Neural progenitor cell (in vitro differentiated cells): ENCODE results near the gene DDX56. TPM values are rescaled to one million over a fixed set of nuclear protein-coding genes. Genes with fewer than 3 reads are reported as not detected.

Experiments used
- DNase-seq: peaks from one replicate; pipeline ENCODE4 v3.0.0-alpha.2; 2016; ENCODE audit warnings: low spot score
- H2AFZ ChIP-seq: fragments of 200-600 bp; sonication (generic); replicated peaks from 2 replicates; pipeline ENCODE4 v1.6.1; 2016; ENCODE audit warnings: antibody characterized with exemption
- H3F3A ChIP-seq: fragments of 200-600 bp; sonication (generic); 2 replicates; pipeline ENCODE4 v1.6.1; 2016; ENCODE audit warnings: antibody characterized with exemption, low read depth
- H3K27ac ChIP-seq: fragments of 200-600 bp; sonication (generic); 2 replicates; pipeline ENCODE4 v1.5.1; 2016; ENCODE audit warnings: mild to moderate bottlenecking
- H3K27me3 ChIP-seq: fragments of 200-600 bp; sonication (generic); 2 replicates; pipeline ENCODE4 v1.6.1; 2016; ENCODE audit warnings: mild to moderate bottlenecking, moderate library complexity
- H3K36me3 ChIP-seq: fragments of 200-600 bp; sonication (generic); 2 replicates; pipeline ENCODE4 v1.5.1; 2016
- H3K4me1 ChIP-seq: fragments of 200-600 bp; sonication (generic); 2 replicates; pipeline ENCODE4 v1.6.1; 2016; ENCODE audit warnings: mixed run types
- H3K4me2 ChIP-seq: fragments of 200-600 bp; sonication (generic); 2 replicates; pipeline ENCODE4 v1.6.1; 2016
- H3K4me3 ChIP-seq: fragments of 200-600 bp; sonication (generic); 2 replicates; pipeline ENCODE4 v1.5.1; 2016
- H3K79me2 ChIP-seq: fragments of 200-600 bp; sonication (generic); 2 replicates; pipeline ENCODE4 v1.6.1; 2016; ENCODE audit warnings: low read depth
- H3K9ac ChIP-seq: fragments of 200-600 bp; sonication (generic); 2 replicates; pipeline ENCODE4 v1.6.1; 2016
- H3K9me3 ChIP-seq: fragments of 200-600 bp; sonication (generic); 2 replicates; pipeline ENCODE4 v1.5.1; 2016; ENCODE audit warnings: low read depth
- H4K20me1 ChIP-seq: fragments of 200-600 bp; sonication (generic); 2 replicates; pipeline ENCODE4 v1.6.1; 2016; ENCODE audit warnings: low read depth
- H3K27ac Mint-ChIP-seq: 3 replicates; pipeline ENCODE4 v1.8.0; 2021; ENCODE audit warnings: mixed read lengths
- H3K27me3 Mint-ChIP-seq: 2 replicates; pipeline ENCODE4 v1.8.0; 2022; ENCODE audit warnings: low read depth, mild to moderate bottlenecking, inconsistent platforms, moderate library complexity, mixed read lengths; ENCODE audit not compliant: insufficient read depth
- H3K36me3 Mint-ChIP-seq: 3 replicates; pipeline ENCODE4 v1.8.0; 2021; ENCODE audit warnings: mixed read lengths
- H3K4me1 Mint-ChIP-seq: 3 replicates; pipeline ENCODE4 v1.8.0; 2021; ENCODE audit warnings: mixed read lengths
- H3K4me3 Mint-ChIP-seq: 3 replicates; pipeline ENCODE4 v1.8.0; 2021; ENCODE audit warnings: mild to moderate bottlenecking, moderate library complexity, mixed read lengths
- H3K9me3 Mint-ChIP-seq: 3 replicates; pipeline ENCODE4 v1.8.0; 2020; ENCODE audit warnings: mixed read lengths
- EZH2 ChIP-seq: fragments of 200-600 bp; sonication (generic); IDR thresholded peaks from 2 replicates; pipeline ENCODE4 v1.6.1; 2017; ENCODE audit warnings: antibody characterized with exemption, mild to moderate bottlenecking, moderate library complexity
- EZH2phosphoT487 ChIP-seq: fragments of 200-600 bp; sonication (generic); IDR thresholded peaks from 2 replicates; pipeline ENCODE4 v1.6.1; 2017; ENCODE audit warnings: antibody characterized with exemption
- total RNA-seq: library from RNA; depleted of rRNA; stranded (reverse); fragments of >200 nt; gene quantifications from 2 replicates; pipeline ENCODE4 v1.2.3, GENCODE V29; 2015; ENCODE audit warnings: low replicate concordance
- TF ChIP-seq, protein P1 (sequence below): fragments of 200-600 bp; sonication (generic); IDR thresholded peaks from 2 replicates; pipeline ENCODE4 v1.5.1; 2017; ENCODE audit warnings: antibody characterized with exemption, mild to moderate bottlenecking

The DDX56 gene
- total RNA-seq, 1 donor from 2014 or later = 67.5 TPM

DNA sequence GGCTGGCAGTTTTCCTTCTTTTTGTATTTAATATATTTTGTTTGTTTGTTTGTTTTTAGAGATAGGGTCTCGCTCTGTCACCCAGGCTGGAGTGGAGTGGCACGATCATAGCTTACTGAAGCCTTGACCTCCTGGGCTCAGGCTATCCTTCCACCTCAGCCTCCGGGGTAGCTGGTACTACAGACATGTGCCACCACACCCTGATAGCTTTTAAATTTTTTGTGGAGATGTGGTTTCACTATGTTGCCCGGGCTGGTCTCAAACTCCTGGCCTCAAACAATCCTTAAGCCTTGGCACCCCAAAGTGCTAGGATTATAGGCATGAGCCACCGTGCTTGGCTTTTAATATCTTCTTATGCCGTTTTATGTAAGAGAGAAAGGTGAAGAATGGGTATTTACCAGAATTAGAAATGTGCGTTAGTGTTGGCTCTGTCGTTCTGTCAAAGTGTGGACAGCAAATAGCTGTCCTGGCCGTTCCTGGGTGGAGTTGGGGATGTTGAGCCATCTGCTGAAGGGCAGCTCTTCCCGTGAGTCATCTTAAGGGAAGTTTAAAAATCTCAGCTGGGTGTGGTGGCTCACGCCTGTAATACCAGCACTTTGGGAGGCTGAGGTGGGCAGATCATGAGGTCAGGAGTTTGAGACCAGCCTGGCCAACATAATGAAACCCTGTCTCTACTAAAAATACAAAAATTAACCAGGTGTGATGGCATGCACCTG, 47.5 kb upstream of the DDX56 start:
- Histone ChIP-seq H3K79me2 (peaks cover 97% of the 10 kb centered on the region), H4K20me1 (peaks cover 66% of the 10 kb centered on the region), H3K36me3 (no peaks in the 10 kb centered on the region), H2AFZ (no peak overlapping the region), H3K4me1 (no peaks in the 10 kb centered on the region), H3K9ac (no peak overlapping the region), H3K27me3 (no peaks in the 10 kb centered on the region), H3F3A (no peaks in the 10 kb centered on the region), H3K4me3 (no peak overlapping the region), H3K9me3 (no peaks in the 10 kb centered on the region), H3K27ac (no peak overlapping the region), H3K4me2 (no peak overlapping the region)
- TF ChIP-seq EZH2phosphoT487 = no peak
- no peak for TF ChIP-seq EZH2
- TF ChIP-seq, protein P1, sequence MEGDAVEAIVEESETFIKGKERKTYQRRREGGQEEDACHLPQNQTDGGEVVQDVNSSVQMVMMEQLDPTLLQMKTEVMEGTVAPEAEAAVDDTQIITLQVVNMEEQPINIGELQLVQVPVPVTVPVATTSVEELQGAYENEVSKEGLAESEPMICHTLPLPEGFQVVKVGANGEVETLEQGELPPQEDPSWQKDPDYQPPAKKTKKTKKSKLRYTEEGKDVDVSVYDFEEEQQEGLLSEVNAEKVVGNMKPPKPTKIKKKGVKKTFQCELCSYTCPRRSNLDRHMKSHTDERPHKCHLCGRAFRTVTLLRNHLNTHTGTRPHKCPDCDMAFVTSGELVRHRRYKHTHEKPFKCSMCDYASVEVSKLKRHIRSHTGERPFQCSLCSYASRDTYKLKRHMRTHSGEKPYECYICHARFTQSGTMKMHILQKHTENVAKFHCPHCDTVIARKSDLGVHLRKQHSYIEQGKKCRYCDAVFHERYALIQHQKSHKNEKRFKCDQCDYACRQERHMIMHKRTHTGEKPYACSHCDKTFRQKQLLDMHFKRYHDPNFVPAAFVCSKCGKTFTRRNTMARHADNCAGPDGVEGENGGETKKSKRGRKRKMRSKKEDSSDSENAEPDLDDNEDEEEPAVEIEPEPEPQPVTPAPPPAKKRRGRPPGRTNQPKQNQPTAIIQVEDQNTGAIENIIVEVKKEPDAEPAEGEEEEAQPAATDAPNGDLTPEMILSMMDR = no peak
- H3K36me3 Mint-ChIP-seq = peaks cover 7% of the 10 kb centered on the region
- DNase-seq = no peak
- H3K4me3 Mint-ChIP-seq = no peak overlapping the region
- no peak overlapping the region for H3K27ac Mint-ChIP-seq
- peaks cover 5% of the 10 kb centered on the region for H3K4me1 Mint-ChIP-seq
- H3K9me3 Mint-ChIP-seq = no peaks in the 10 kb centered on the region
- H3K27me3 Mint-ChIP-seq = peaks cover 2% of the 10 kb centered on the region

- Histone ChIP-seq H4K20me1 (peaks cover 75% of the 10 kb centered on the region), H2AFZ (no peak overlapping the region), H3K4me3 (no peak overlapping the region), H3K4me2 (no peak overlapping the region), H3F3A (no peaks in the 10 kb centered on the region), H3K27me3 (no peaks in the 10 kb centered on the region), H3K9me3 (no peaks in the 10 kb centered on the region), H3K79me2 (peaks cover 99% of the 10 kb centered on the region), H3K9ac (no peak overlapping the region), H3K4me1 (no peaks in the 10 kb centered on the region), H3K27ac (no peak overlapping the region), H3K36me3 (no peaks in the 10 kb centered on the region)
- H3K4me3 Mint-ChIP-seq = no peak overlapping the region
- H3K4me1 Mint-ChIP-seq = peaks cover 13% of the 10 kb centered on the region
- peaks cover 4% of the 10 kb centered on the region for H3K36me3 Mint-ChIP-seq
- no peak overlapping the region for H3K27ac Mint-ChIP-seq
- H3K27me3 Mint-ChIP-seq = peaks cover 2% of the 10 kb centered on the region
- TF ChIP-seq EZH2phosphoT487 (no peak), EZH2 (no peak)
- TF ChIP-seq, protein P1 = no peak
- no peak for DNase-seq
- H3K9me3 Mint-ChIP-seq = no peaks in the 10 kb centered on the region
These were observed 45.0 kb upstream of the DDX56 start for GRCh38 chr7:44618753-44619152.

DNA sequence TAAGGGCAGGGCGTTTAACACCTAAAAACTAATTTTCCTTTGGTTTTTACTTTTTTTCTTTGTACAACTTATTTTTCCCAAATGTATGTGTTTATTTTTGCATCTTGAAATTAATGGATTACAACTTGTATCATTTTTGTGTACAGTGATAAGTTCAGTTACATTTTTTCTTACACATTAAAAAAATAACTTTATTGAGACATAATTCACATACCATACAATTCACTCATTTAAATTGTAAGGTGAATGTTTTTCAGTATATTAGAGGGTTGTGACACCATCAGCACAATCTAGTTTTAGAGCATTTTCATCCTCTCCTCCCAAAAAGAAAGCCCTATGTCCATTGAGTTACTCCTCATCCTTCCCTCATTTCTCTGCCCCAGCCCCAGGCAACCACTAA, 44.3 kb upstream of the DDX56 start:
- Mint-ChIP-seq H3K4me3 (no peak overlapping the region), H3K4me1 (peaks cover 11% of the 10 kb centered on the region)

More for the DNA sequence above, 44.3 kb upstream of the DDX56 start:
- H3K36me3 ChIP-seq = no peaks in the 10 kb centered on the region
- no peaks in the 10 kb centered on the region for H3K9me3 ChIP-seq
- Mint-ChIP-seq H3K27me3 (peaks cover 4% of the 10 kb centered on the region), H3K36me3 (peaks cover 4% of the 10 kb centered on the region), H3K9me3 (no peaks in the 10 kb centered on the region), H3K27ac (no peak overlapping the region)
- H3K4me3 ChIP-seq = no peak overlapping the region
- H3K79me2 ChIP-seq = peaks cover 99% of the 10 kb centered on the region
- H3K4me2 ChIP-seq = no peak overlapping the region
- no peaks in the 10 kb centered on the region for H3K4me1 ChIP-seq
- no peak for DNase-seq
- no peak for TF ChIP-seq EZH2
- TF ChIP-seq, protein P1 = no peak
- no peak for TF ChIP-seq EZH2phosphoT487
- H3K27ac ChIP-seq = no peak overlapping the region
- no peak overlapping the region for H2AFZ ChIP-seq
- peaks cover 75% of the 10 kb centered on the region for H4K20me1 ChIP-seq
- H3K9ac ChIP-seq = no peak overlapping the region
- no peaks in the 10 kb centered on the region for H3F3A ChIP-seq
- no peaks in the 10 kb centered on the region for H3K27me3 ChIP-seq
